Gastrocnemius medialis (tissue), 4 donors: ENCODE measurements around the gene KDM4B.

Source experiments
- CTCF ChIP-seq, 5 experiments: fragments of 450-650 bp in 3 of 5; fragments of 200-600 bp in 2 of 5; sonication (generic) in 2 of 5; IDR thresholded peaks in 4 of 5; conservative IDR thresholded peaks in 1 of 5; 1 replicate in 4 of 5; 2 replicates in 1 of 5; pipeline ENCODE4 v1.5.1; 2016 to 2019; ENCODE audit warnings: antibody characterized with exemption in 5 of 5, mild to moderate bottlenecking in 3 of 5, moderate library complexity in 3 of 5
- POLR2A ChIP-seq, 2 donors: fragments of 450-650 bp; IDR thresholded peaks; one replicate each; pipeline ENCODE4 v1.6.1; 2017; ENCODE audit warnings: antibody characterized with exemption in 2 of 2, mild to moderate bottlenecking in 2 of 2, moderate library complexity in 2 of 2

GRCh38 chr19:5077209-5077515 is 108.2 kb downstream of the KDM4B start:
- no peak for TF ChIP-seq CTCF (IDR thresholded peaks at IDR 0.05 in 4 of 5, conservative IDR thresholded peaks at IDR 0.05 in 1 of 5)
- TF ChIP-seq POLR2A (IDR thresholded peaks at IDR 0.05) = no peak
